GM19463 (cell line): Measurements from ENCODE around the gene HOXD10.

Experiments
- ATAC-seq: cut with Tn5 transposase; IDR thresholded peaks from one replicate; pipeline ENCODE4 v1.9.1; 2021; ENCODE audit warnings: mild to moderate bottlenecking, moderate library complexity; ENCODE audit not compliant: unreplicated experiment

The HOXD10 gene

GRCh38 chr2:176105730-176106580 lies 10.6 kb upstream of the HOXD10 start:
- ATAC-seq, result no peak

- no peak for ATAC-seq
These were observed 9.7 kb upstream of the HOXD10 start, which contains the start of gene HOXD11 for GRCh38 chr2:176106581-176107539. Gene HOXD11 (plus strand): TSS chr2:176107280. CDS start chr2:176107356, 76 bp downstream.

GRCh38 chr2:176107731-176108181 lies 8.8 kb upstream of the HOXD10 start:
- ATAC-seq, result no peak

- no peak for ATAC-seq
These were observed 7.2 kb upstream of the HOXD10 start for GRCh38 chr2:176109192-176109901.

- ATAC-seq, result no peak
These were observed 6.6 kb upstream of the HOXD10 start for GRCh38 chr2:176109946-176110345.

- ATAC-seq, result no peak
These were observed 5.9 kb upstream of the HOXD10 start for GRCh38 chr2:176110415-176111308.

- ATAC-seq, result no peak
These were observed 5.3 kb upstream of the HOXD10 start for GRCh38 chr2:176111309-176111663.

GRCh38 chr2:176111846-176112374 lies 4.7 kb upstream of the HOXD10 start:
- no peak for ATAC-seq

- no peak for ATAC-seq
These were observed 3.9 kb upstream of the HOXD10 start for GRCh38 chr2:176112375-176113302.

GRCh38 chr2:176114120-176114929 lies 2.3 kb upstream of the HOXD10 start:
- no peak for ATAC-seq

- ATAC-seq, result no peak
These were observed 1.5 kb upstream of the HOXD10 start for GRCh38 chr2:176114930-176115625.

- no peak for ATAC-seq
These were observed 714 bp downstream of the HOXD10 start for GRCh38 chr2:176117162-176117822.

- no peak for ATAC-seq
These were observed 1.3 kb downstream of the HOXD10 start for GRCh38 chr2:176117823-176118371.

- no peak for ATAC-seq
These were observed 2.2 kb downstream of the HOXD10 start for GRCh38 chr2:176118601-176119339.

- no peak for ATAC-seq
These were observed 4.0 kb downstream of the HOXD10 start for GRCh38 chr2:176120364-176121189.
